A549 (cell line): ENCODE data around the gene TLE1. TPM values are rescaled to one million over a fixed set of nuclear protein-coding genes. Genes with fewer than 3 reads are reported as not detected.
"Not testable (repeated sequence)": the region's sequence is repeated elsewhere in the genome, so short reads cannot be mapped to it uniquely, and the experiment has no call there.

ENCODE experiments used
- ATAC-seq, 2 experiments: fragments of 200-7000 bp in 1 of 2; fragments of >200 bp in 1 of 2; cut with Nextera tagmentation in 1 of 2; cut with Tn5 transposase in 1 of 2; 3 replicates each; pipeline versions ENCODE4 v1.8.0 to v1.9.1; 2018 to 2020; ENCODE audit warnings: mild to moderate bottlenecking in 1 of 2, moderate library complexity in 1 of 2
- CTCF ChIA-PET: fragments of 300-600 bp; sonication (Branson Sonifier 250); formaldehyde crosslinking; extraction: SDS; loops from one replicate; lab custom pipeline; 2021; ENCODE audit warnings: antibody characterized with exemption, inconsistent platforms; lab: Yijun Ruan, JAX
- POLR2A ChIA-PET: fragments of 350-600 bp; formaldehyde crosslinking; extraction: SDS; loops from one replicate; lab custom pipeline; 2021; ENCODE audit warnings: antibody characterized with exemption, inconsistent platforms; lab: Yijun Ruan, JAX
- DNase-seq, 2 experiments: peaks; one replicate each; pipeline versions ENCODE4 v3.0.0 to v3.0.0-alpha.2; 2011 to 2016; ENCODE audit warnings: low read depth in 1 of 2, low spot score in 1 of 2
- FAIRE-seq: peaks from 2 replicates; lab custom pipeline; 2011; peaks lifted over from hg19 to GRCh38; lab: Jason Lieb, UNC
- H3K27ac ChIP-seq, 2 experiments: fragments of >200 bp; sonication (Bioruptor Twin); formaldehyde crosslinking; 3 replicates each; pipeline ENCODE4 v1.5.1; 2016 to 2017
- H3K4me1 ChIP-seq: fragments of >200 bp; sonication (Bioruptor Twin); formaldehyde crosslinking; 3 replicates; pipeline ENCODE4 v1.6.1; 2016
- H3K4me2 ChIP-seq: fragments of >200 bp; sonication (Bioruptor Twin); formaldehyde crosslinking; 3 replicates; pipeline ENCODE4 v1.6.1; 2016
- H3K4me3 ChIP-seq: fragments of >200 bp; sonication (Bioruptor Twin); formaldehyde crosslinking; 3 replicates; pipeline ENCODE4 v1.5.1; 2016
- H3K9me3 ChIP-seq: fragments of >200 bp; sonication (Bioruptor Twin); formaldehyde crosslinking; 3 replicates; pipeline ENCODE4 v1.6.1; 2016
- BHLHE40 ChIP-seq: IDR thresholded peaks from 2 replicates; pipeline ENCODE4 v1.6.1; 2012; ENCODE audit warnings: low read depth, low read length, inconsistent platforms
- FOSB ChIP-seq: fragments of 250-450 bp; sonication (Bioruptor Pico); IDR thresholded peaks from 2 replicates; pipeline ENCODE4 v1.5.0; 2020; ENCODE audit warnings: mild to moderate bottlenecking, moderate library complexity
- FOSL2 ChIP-seq, 2 experiments: fragments of 450-650 bp in 1 of 2; fragments of >200 bp in 1 of 2; sonication (Bioruptor Twin) in 1 of 2; formaldehyde crosslinking; IDR thresholded peaks; 2 replicates each; pipeline versions ENCODE4 v1.5.0 to v1.6.1; 2016 to 2020; ENCODE audit warnings: mild to moderate bottlenecking in 1 of 2, moderate library complexity in 1 of 2
- FOXS1 ChIP-seq: fragments of 250-450 bp; sonication (Bioruptor Pico); IDR thresholded peaks from 2 replicates; pipeline ENCODE4 v1.5.0; 2020; ENCODE audit warnings: mild to moderate bottlenecking, moderate library complexity
- GATA3 ChIP-seq: IDR thresholded peaks from 2 replicates; pipeline ENCODE4 v1.6.1; 2012; ENCODE audit warnings: borderline replicate concordance
- HMGXB4 ChIP-seq: fragments of 250-450 bp; sonication (Bioruptor Pico); IDR thresholded peaks from 2 replicates; pipeline ENCODE4 v1.5.0; 2021; ENCODE audit warnings: mild to moderate bottlenecking, moderate library complexity, borderline replicate concordance
- JUN ChIP-seq, 2 experiments: fragments of >200 bp; sonication (Bioruptor Twin); formaldehyde crosslinking; IDR thresholded peaks; 2 replicates in 1 of 2; 3 replicates in 1 of 2; pipeline ENCODE4 v1.6.1; 2016 to 2017
- KDM1A ChIP-seq: fragments of 200-600 bp; sonication (generic); IDR thresholded peaks from 2 replicates; pipeline ENCODE4 v1.6.1; 2016; ENCODE audit warnings: low read depth, mild to moderate bottlenecking
- MAFK ChIP-seq: fragments of 450-650 bp; IDR thresholded peaks from 2 replicates; pipeline ENCODE4 v1.6.1; 2014; ENCODE audit not compliant: partially characterized antibody
- NFE2L2 ChIP-seq: fragments of 150-350 bp; conservative IDR thresholded peaks from 2 replicates; pipeline ENCODE4 v1.6.1; 2014; ENCODE audit warnings: low read length
- POLR2AphosphoS2 ChIP-seq: conservative IDR thresholded peaks from 2 replicates; pipeline ENCODE4 v1.6.1; 2012; ENCODE audit warnings: low read length, improper control_type of control experiment, inconsistent platforms
- ZC3H11A ChIP-seq: fragments of 450-650 bp; IDR thresholded peaks from 2 replicates; pipeline ENCODE4 v1.6.1; 2014; ENCODE audit warnings: antibody characterized with exemption, mild to moderate bottlenecking
- WGBS: methylation state at CpG from one replicate; pipeline ENCODE4 v1.1.6; 2017; ENCODE audit errors: missing lambda C conversion rate; 5-methylcytosine and 5-hydroxymethylcytosine counted together
- polyA plus RNA-seq, 4 experiments: library from polyadenylated mRNA; depleted of rRNA in 3 of 4; stranded (reverse); fragments of >200 nt; fragmentation: RNase III in 1 of 4; extraction: RNeasy Plus Mini Kit Qiagen cat#74134 plus additional on column Dnase treatment in 1 of 4; gene quantifications; 2 replicates in 3 of 4; 3 replicates in 1 of 4; pipeline ENCODE4 v1.2.3, GENCODE V29; 2011 to 2017
- TF ChIP-seq, protein P1 (sequence below): IDR thresholded peaks from 2 replicates; pipeline ENCODE4 v1.6.1; 2012; ENCODE audit warnings: low read depth, borderline replicate concordance
- TF ChIP-seq, protein P2 (sequence below): fragments of 200-600 bp; sonication (generic); IDR thresholded peaks from 2 replicates; pipeline ENCODE4 v1.6.1; 2016; ENCODE audit warnings: antibody characterized with exemption, mild to moderate bottlenecking, moderate library complexity

The TLE1 gene
- polyA plus RNA-seq, 2 of the 4 experiments (the other 2 are of a cell fraction): 45.8 to 117 TPM

GRCh38 chr9:81689093-81689342, 329 bp downstream of the TLE1 start:
- peak overlapping the region; percentile 94 to 99 for H3K27ac ChIP-seq
- CTCF ChIA-PET: interaction anchor here (1.8 kb wide), 1 partner anchor 175 kb away, joined by 4 read pairs; no protein-coding TSS in a partner anchor
- FAIRE-seq, DNase-seq, H3K9me3 ChIP-seq: not testable (repeated sequence)
- peak overlapping the region; percentile 88 for H3K4me2 ChIP-seq
- H3K4me3 ChIP-seq: peak overlapping the region; percentile 88
- TF ChIP-seq, protein P1, sequence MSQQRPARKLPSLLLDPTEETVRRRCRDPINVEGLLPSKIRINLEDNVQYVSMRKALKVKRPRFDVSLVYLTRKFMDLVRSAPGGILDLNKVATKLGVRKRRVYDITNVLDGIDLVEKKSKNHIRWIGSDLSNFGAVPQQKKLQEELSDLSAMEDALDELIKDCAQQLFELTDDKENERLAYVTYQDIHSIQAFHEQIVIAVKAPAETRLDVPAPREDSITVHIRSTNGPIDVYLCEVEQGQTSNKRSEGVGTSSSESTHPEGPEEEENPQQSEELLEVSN: 0 out of 2 replicates have a peak, but pooled peaks have one; percentile 1
- POLR2A ChIA-PET: interaction anchor here (0.6 to 2.7 kb wide), 9 partner anchors 9 to 1138 kb away, joined by 3 to 15 read pairs (median 4); no protein-coding TSS in a partner anchor
- H3K4me1 ChIP-seq: peaks cover 31% of the 10 kb centered on the region
- peak in 1 of 2 experiments; percentile 36; a peak in 3 of 6 replicates for ATAC-seq
- WGBS: under 1% methylated on average over 19 of the region's 21 CpGs

DNA sequence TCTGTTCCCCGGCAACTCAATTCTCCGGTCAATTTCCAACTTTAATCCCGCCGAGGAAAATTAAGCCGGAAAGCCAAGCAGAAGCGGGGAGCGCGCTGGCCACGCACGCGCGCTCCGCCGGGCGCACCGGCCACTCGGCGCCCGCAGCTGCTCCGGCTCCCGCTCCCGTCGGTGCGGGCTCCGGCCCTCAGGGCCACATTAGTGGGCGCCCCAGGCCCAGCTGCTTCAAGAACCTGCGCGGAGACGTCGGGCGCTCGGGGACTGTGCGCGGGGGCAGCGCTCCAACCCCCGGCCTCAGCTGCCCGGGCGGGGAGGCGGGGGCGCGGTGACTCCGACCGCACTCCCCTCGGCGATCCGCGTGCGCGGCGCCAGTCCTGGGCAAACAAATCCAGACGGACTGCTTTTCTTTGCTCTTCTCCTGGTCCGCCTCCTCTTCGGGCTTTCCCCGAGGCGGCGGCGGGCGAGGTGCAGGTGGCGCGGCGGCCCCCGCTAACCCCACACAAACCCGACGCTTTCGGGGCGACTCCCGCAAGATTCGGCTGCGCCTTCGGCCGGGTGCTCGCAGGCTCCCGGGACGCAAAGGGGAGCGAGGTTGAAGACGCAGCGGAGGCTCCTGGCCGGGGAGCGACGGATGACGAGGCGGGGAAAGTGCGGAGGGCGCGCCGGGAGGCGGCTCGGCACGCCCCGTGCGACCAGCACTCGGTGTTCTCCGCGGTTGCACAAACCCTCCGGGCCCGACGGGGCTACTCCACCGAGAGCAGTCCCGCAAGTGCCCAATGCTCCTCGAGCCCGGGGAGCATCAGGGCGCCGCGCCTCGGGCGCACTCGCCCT, 870 bp downstream of the TLE1 start:
- CTCF ChIA-PET: interaction anchor here (1.2 to 1.8 kb wide), 2 partner anchors 152 to 176 kb away, joined by 4 read pairs; no protein-coding TSS in a partner anchor
- POLR2A ChIA-PET: interaction anchor here (1.5 to 2.7 kb wide), 2 partner anchors 50 to 154 kb away, joined by 6 to 15 read pairs; no protein-coding TSS in a partner anchor
- peak in 1 of 2 experiments; percentile 38 for DNase-seq
- TF ChIP-seq, protein P1: 0 out of 2 replicates have a peak, but pooled peaks have one; percentile 9
- not testable (repeated sequence) for FAIRE-seq, H3K9me3 ChIP-seq
- Histone ChIP-seq H3K4me1 (peaks cover 37% of the 10 kb centered on the region), H3K27ac (peak overlapping the region; percentile 94 to 99), H3K4me2 (peak overlapping the region; percentile 88), H3K4me3 (peak overlapping the region; percentile 88)
- peak; percentile 19 to 21 for ATAC-seq
- WGBS: under 1% methylated on average over 39 of the region's 107 CpGs

- CTCF ChIA-PET: interaction anchor here (0.9 to 1.8 kb wide), 4 partner anchors 10 to 1274 kb away, joined by 3 to 12 read pairs (median 4); no protein-coding TSS in a partner anchor
- H3K4me3 ChIP-seq: peak overlapping the region; percentile 88
- H3K4me2 ChIP-seq: peak overlapping the region; percentile 88
- peak overlapping the region; percentile 94 to 99 for H3K27ac ChIP-seq
- TF ChIP-seq JUN (IDR thresholded peaks at IDR 0.05) (peak in 1 of 2 experiments; percentile 45; a peak in 2 of 5 replicates), FOXS1 (CRISPR knock-in tag) (no peak)
- TF ChIP-seq, all 56 proteins: peak for 1
- Histone ChIP-seq H3K4me1 (peaks cover 45% of the 10 kb centered on the region), H3K9me3 (no peaks in the 10 kb centered on the region)
- DNase-seq (peak; percentile 24 to 52), ATAC-seq (peak; percentile 3; a peak in 2 of 6 replicates), FAIRE-seq (no peak)
- WGBS: 0% methylated on average over 33 of the region's 51 CpGs
- POLR2A ChIA-PET: no interaction called here
Observed at GRCh38 chr9:81687521-81688261, 1.7 kb downstream of the TLE1 start.

- Histone ChIP-seq H3K27ac (peak overlapping the region; percentile 94 to 99), H3K9me3 (no peaks in the 10 kb centered on the region), H3K4me1 (peaks cover 52% of the 10 kb centered on the region), H3K4me2 (peak overlapping the region; percentile 88), H3K4me3 (peak overlapping the region; percentile 88)
- DNase-seq: peak; percentile 87 to 91
- CTCF ChIA-PET: interaction anchor here (0.6 to 1.8 kb wide), 12 partner anchors 9 to 1911 kb away, joined by 3 to 12 read pairs (median 4); no protein-coding TSS in a partner anchor
- peak; percentile 37 to 65; a peak in 5 of 6 replicates for ATAC-seq
- FAIRE-seq: no peak
- WGBS: 3% methylated on average over 27 of the region's 36 CpGs
- POLR2A ChIA-PET: interaction anchor here (1.0 kb wide), 1 partner anchor 156 kb away, joined by 3 read pairs; no protein-coding TSS in a partner anchor
- TF ChIP-seq, protein P2, sequence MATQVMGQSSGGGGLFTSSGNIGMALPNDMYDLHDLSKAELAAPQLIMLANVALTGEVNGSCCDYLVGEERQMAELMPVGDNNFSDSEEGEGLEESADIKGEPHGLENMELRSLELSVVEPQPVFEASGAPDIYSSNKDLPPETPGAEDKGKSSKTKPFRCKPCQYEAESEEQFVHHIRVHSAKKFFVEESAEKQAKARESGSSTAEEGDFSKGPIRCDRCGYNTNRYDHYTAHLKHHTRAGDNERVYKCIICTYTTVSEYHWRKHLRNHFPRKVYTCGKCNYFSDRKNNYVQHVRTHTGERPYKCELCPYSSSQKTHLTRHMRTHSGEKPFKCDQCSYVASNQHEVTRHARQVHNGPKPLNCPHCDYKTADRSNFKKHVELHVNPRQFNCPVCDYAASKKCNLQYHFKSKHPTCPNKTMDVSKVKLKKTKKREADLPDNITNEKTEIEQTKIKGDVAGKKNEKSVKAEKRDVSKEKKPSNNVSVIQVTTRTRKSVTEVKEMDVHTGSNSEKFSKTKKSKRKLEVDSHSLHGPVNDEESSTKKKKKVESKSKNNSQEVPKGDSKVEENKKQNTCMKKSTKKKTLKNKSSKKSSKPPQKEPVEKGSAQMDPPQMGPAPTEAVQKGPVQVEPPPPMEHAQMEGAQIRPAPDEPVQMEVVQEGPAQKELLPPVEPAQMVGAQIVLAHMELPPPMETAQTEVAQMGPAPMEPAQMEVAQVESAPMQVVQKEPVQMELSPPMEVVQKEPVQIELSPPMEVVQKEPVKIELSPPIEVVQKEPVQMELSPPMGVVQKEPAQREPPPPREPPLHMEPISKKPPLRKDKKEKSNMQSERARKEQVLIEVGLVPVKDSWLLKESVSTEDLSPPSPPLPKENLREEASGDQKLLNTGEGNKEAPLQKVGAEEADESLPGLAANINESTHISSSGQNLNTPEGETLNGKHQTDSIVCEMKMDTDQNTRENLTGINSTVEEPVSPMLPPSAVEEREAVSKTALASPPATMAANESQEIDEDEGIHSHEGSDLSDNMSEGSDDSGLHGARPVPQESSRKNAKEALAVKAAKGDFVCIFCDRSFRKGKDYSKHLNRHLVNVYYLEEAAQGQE: no peak
- no peak for TF ChIP-seq ZC3H11A
- TF ChIP-seq HMGXB4 (CRISPR knock-in tag): no peak
- TF ChIP-seq NFE2L2: no peak
- TF ChIP-seq KDM1A: no peak
- TF ChIP-seq MAFK: no peak
- peak; percentile 62; the same call in 1 of the 2 replicates for TF ChIP-seq FOSB (CRISPR knock-in tag)
- no peak for TF ChIP-seq BHLHE40
- no peak for TF ChIP-seq POLR2AphosphoS2
- no peak; the same call in 1 of the 2 replicates for TF ChIP-seq GATA3
- no peak for TF ChIP-seq FOSL2 (IDR thresholded peaks at IDR 0.05)
- no peak for TF ChIP-seq FOSL2 (CRISPR knock-in tag; IDR thresholded peaks at IDR 0.05)
- TF ChIP-seq FOXS1 (CRISPR knock-in tag): no peak
Observed at GRCh38 chr9:81686614-81687520, 2.5 kb downstream of the TLE1 start.
